Adipose tissue (tissue), 3 donors: Measurements from ENCODE around the gene CYTH4. TPM values are rescaled to one million over a fixed set of nuclear protein-coding genes. Genes with fewer than 3 reads are reported as not detected.
A peak's percentile ranks its signal among the peaks of the same experiment; 100 is the strongest.
"Not testable (repeated sequence)": the region's sequence is repeated elsewhere in the genome, so short reads cannot be mapped to it uniquely, and the experiment has no call there.

Experiments
- H3K27ac ChIP-seq: one replicate; pipeline ENCODE4 v1.5.1; 2013; ENCODE audit warnings: low read depth, low read length
- WGBS, 3 donors: extraction: QIAGEN DNeasy Blood & Tissue Kit; methylation state at CpG; one replicate each; pipeline ENCODE4 v1.1.7; 2013; 5-methylcytosine and 5-hydroxymethylcytosine counted together
- polyA plus RNA-seq, 3 donors: library from polyadenylated mRNA; stranded (reverse); fragments of 200-250 nt; gene quantifications; one replicate each; pipeline ENCODE4 v1.2.3, GENCODE V29; 2013
- donor health status: healthy with polysubstance abuse.
- donor health status: Bipolar disorder and iron deficiency.
- donor health status: healthy.

The CYTH4 gene
- 10 to 100 TPM in 2 of 3 donors, 1 to 10 TPM in 1; 1.9 to 18.1 (median 14.6) TPM for polyA plus RNA-seq

- 24 to 38% (median 34%) methylated on average over 12 of the region's 12 CpGs for WGBS, 3 donors
- H3K27ac ChIP-seq, result no peak within 1 kb of the TSS
Observed at GRCh38 chr22:37282385-37282677, at the start of gene CYTH4. Gene CYTH4 (plus strand): TSS chr22:37282508. CDS start chr22:37282570, 62 bp downstream.

- WGBS, 3 donors, result 87 to 92% (median 88%) methylated on average over 12 of the region's 12 CpGs
- not testable (repeated sequence) for H3K27ac ChIP-seq
Observed at GRCh38 chr22:37233371-37233750, 48.9 kb upstream of the CYTH4 start.

GRCh38 chr22:37233751-37234631 lies 48.3 kb upstream of the CYTH4 start:
- H3K27ac ChIP-seq, result no peak overlapping the region
- WGBS, 3 donors, result 50 to 55% (median 51%) methylated on average over 27 of the region's 27 CpGs

- WGBS, 3 donors, result 77 to 80% (median 77%) methylated on average over 16 of the region's 16 CpGs
- H3K27ac ChIP-seq, result no peak overlapping the region
Observed at GRCh38 chr22:37234736-37235711, 47.3 kb upstream of the CYTH4 start.

- 66 to 93% (median 87%) methylated on average over 3 of the region's 3 CpGs for WGBS, 3 donors
- H3K27ac ChIP-seq, result no peak overlapping the region
Observed at GRCh38 chr22:37235897-37236607, 46.3 kb upstream of the CYTH4 start.

GRCh38 chr22:37237371-37238268 lies 44.7 kb upstream of the CYTH4 start:
- no peak overlapping the region for H3K27ac ChIP-seq
- WGBS, 3 donors, result 61 to 69% (median 67%) methylated on average over 20 of the region's 20 CpGs

GRCh38 chr22:37239336-37240239 lies 42.7 kb upstream of the CYTH4 start:
- no peak overlapping the region for H3K27ac ChIP-seq
- WGBS, 3 donors, result 68 to 79% (median 73%) methylated on average over 10 of the region's 10 CpGs

- H3K27ac ChIP-seq, result no peak overlapping the region
- 74 to 85% (median 84%) methylated on average over 11 of the region's 11 CpGs for WGBS, 3 donors
Observed at GRCh38 chr22:37240240-37240940, 41.9 kb upstream of the CYTH4 start.

- 75 to 87% (median 78%) methylated on average over 7 of the region's 7 CpGs for WGBS, 3 donors
- no peak overlapping the region for H3K27ac ChIP-seq
Observed at GRCh38 chr22:37240941-37241320, 41.4 kb upstream of the CYTH4 start.

- WGBS, 3 donors, result 42 to 58% (median 43%) methylated on average over 19 of the region's 19 CpGs
- no peak overlapping the region for H3K27ac ChIP-seq
Observed at GRCh38 chr22:37241351-37242142, 40.8 kb upstream of the CYTH4 start.

GRCh38 chr22:37242395-37242918 lies 39.9 kb upstream of the CYTH4 start:
- 34 to 46% (median 39%) methylated on average over 16 of the region's 16 CpGs for WGBS, 3 donors
- no peak overlapping the region for H3K27ac ChIP-seq

- WGBS, 3 donors, result 24 to 39% (median 25%) methylated on average over 12 of the region's 12 CpGs
Observed at GRCh38 chr22:37243402-37244113, 38.8 kb upstream of the CYTH4 start.

GRCh38 chr22:37244114-37244921 lies 38.0 kb upstream of the CYTH4 start, which contains the start of gene RAC2:
Gene RAC2 (minus strand): TSS chr22:37244269. CDS start chr22:37244148, 121 bp downstream.
- WGBS, 3 donors, result 4 to 15% (median 8%) methylated on average over 21 to 23 of the region's 23 CpGs
- H3K27ac ChIP-seq, result peak within 1 kb of the TSS; percentile 36

More at GRCh38 chr22:37243402-37244113, 38.8 kb upstream of the CYTH4 start:
- H3K27ac ChIP-seq, result peak overlapping the region; percentile 36
